Tibial artery (tissue), 4 donors: ENCODE results near the gene SH3RF1.
"Not testable (repeated sequence)": the region's sequence is repeated elsewhere in the genome, so short reads cannot be mapped to it uniquely, and the experiment has no call there.

Experiments used
- DNase-seq, 2 donors: peaks; one replicate each; pipeline ENCODE4 v3.0.0-alpha.2; 2019
- H3K27ac ChIP-seq, 2 donors: fragments of 200-600 bp; sonication (generic) in 1 of 2; 1 replicate in 1 of 2; 2 replicates in 1 of 2; pipeline ENCODE4 v1.5.1; 2018 to 2019; ENCODE audit warnings: mild to moderate bottlenecking in 1 of 2
- H3K27me3 ChIP-seq, 2 donors: fragments of 200-600 bp; sonication (generic) in 1 of 2; one replicate each; pipeline versions ENCODE4 v1.5.1 to v1.6.0; 2016 to 2019
- H3K36me3 ChIP-seq, 3 donors: fragments of 200-600 bp; sonication (generic) in 2 of 3; one replicate each; pipeline ENCODE4 v1.5.1; 2016 to 2019; ENCODE audit warnings: mild to moderate bottlenecking in 2 of 3
- H3K4me1 ChIP-seq, 4 donors: fragments of 200-600 bp; sonication (generic) in 2 of 4; 1 replicate in 3 of 4; 2 replicates in 1 of 4; pipeline ENCODE4 v1.5.1; 2016 to 2019
- H3K4me3 ChIP-seq, 2 donors: fragments of 200-600 bp; sonication (generic) in 1 of 2; 1 replicate in 1 of 2; 2 replicates in 1 of 2; pipeline ENCODE4 v1.5.1; 2018 to 2019; ENCODE audit warnings: mild to moderate bottlenecking in 2 of 2
- H3K9me3 ChIP-seq, 3 donors: fragments of 200-600 bp; sonication (generic) in 1 of 3; one replicate each; pipeline ENCODE4 v1.5.1; 2016 to 2019
- CTCF ChIP-seq, 2 experiments: fragments of 200-600 bp in 1 of 2; fragments of 450-650 bp in 1 of 2; IDR thresholded peaks; one replicate each; pipeline ENCODE4 v1.5.1; 2017 to 2019; ENCODE audit warnings: antibody characterized with exemption in 2 of 2, mild to moderate bottlenecking in 1 of 2, moderate library complexity in 1 of 2
- intact Hi-C: fragments of 100-400 bp; cut with DNase I; formaldehyde crosslinking; loops from one replicate; pipeline ENCODE4 v1.15.0; 2023; ENCODE audit warnings: low total_unique reads

SH3RF1 gene

GRCh38 chr4:169295822-169296221 lies 25.1 kb upstream of the SH3RF1 start:
- Histone ChIP-seq H3K27me3 (no peaks in the 10 kb centered on the region), H3K27ac (no peak overlapping the region), H3K4me3 (no peak overlapping the region), H3K4me1 (no peaks in the 10 kb centered on the region), H3K36me3 (no peaks in the 10 kb centered on the region), H3K9me3 (no peaks in the 10 kb centered on the region)
- TF ChIP-seq CTCF (IDR thresholded peaks at IDR 0.05), result no peak
- no peak for DNase-seq
- intact Hi-C loops, result no loop called here

GRCh38 chr4:169293343-169294176 lies 22.8 kb upstream of the SH3RF1 start:
- DNase-seq, result no peak
- Histone ChIP-seq H3K27me3 (no peaks in the 10 kb centered on the region), H3K4me3 (no peak overlapping the region), H3K4me1 (no peaks in the 10 kb centered on the region), H3K9me3 (no peaks in the 10 kb centered on the region), H3K36me3 (no peaks in the 10 kb centered on the region), H3K27ac (no peak overlapping the region)
- TF ChIP-seq CTCF (IDR thresholded peaks at IDR 0.05), result no peak
- intact Hi-C loops, result no loop called here

GRCh38 chr4:169287983-169288382 lies 17.2 kb upstream of the SH3RF1 start:
- H3K9me3 ChIP-seq, DNase-seq, H3K4me1 ChIP-seq, H3K27ac ChIP-seq, H3K4me3 ChIP-seq, intact Hi-C loops, H3K27me3 ChIP-seq, H3K36me3 ChIP-seq: not testable (repeated sequence)

GRCh38 chr4:169286562-169287301 lies 16.0 kb upstream of the SH3RF1 start:
- Histone ChIP-seq H3K4me1 (peaks cover 0 to 12% (median 2%) of the 10 kb centered on the region in 4 donors), H3K9me3 (no peaks in the 10 kb centered on the region), H3K36me3 (no peaks in the 10 kb centered on the region), H3K27ac (no peak overlapping the region), H3K4me3 (no peak overlapping the region), H3K27me3 (no peaks in the 10 kb centered on the region)
- intact Hi-C loops, result no loop called here
- no peak for TF ChIP-seq CTCF (IDR thresholded peaks at IDR 0.05)
- DNase-seq, result no peak

GRCh38 chr4:169283114-169283509 lies 12.4 kb upstream of the SH3RF1 start:
- H3K27ac ChIP-seq, result no peak overlapping the region
- no peak overlapping the region for H3K4me3 ChIP-seq
- H3K36me3 ChIP-seq, result no peaks in the 10 kb centered on the region
- peaks cover 0 to 12% (median 2%) of the 10 kb centered on the region in 4 donors for H3K4me1 ChIP-seq
- no peak for TF ChIP-seq CTCF (IDR thresholded peaks at IDR 0.05)
- no peaks in the 10 kb centered on the region for H3K27me3 ChIP-seq
- DNase-seq, result no peak
- intact Hi-C loops, result no loop called here
- no peaks in the 10 kb centered on the region for H3K9me3 ChIP-seq

GRCh38 chr4:169282429-169283113 lies 11.8 kb upstream of the SH3RF1 start:
- Histone ChIP-seq H3K36me3 (no peaks in the 10 kb centered on the region), H3K27me3 (no peaks in the 10 kb centered on the region), H3K9me3 (no peaks in the 10 kb centered on the region), H3K4me1 (peaks cover 0 to 12% (median 2%) of the 10 kb centered on the region in 4 donors), H3K27ac (no peak overlapping the region), H3K4me3 (no peak overlapping the region)
- no peak for TF ChIP-seq CTCF (IDR thresholded peaks at IDR 0.05)
- no peak for DNase-seq
- intact Hi-C loops, result no loop called here
